HL-60 (cell line): ENCODE results near the gene SP9.

Source experiments
- POLR2AphosphoS5 ChIP-seq: IDR thresholded peaks from 2 replicates; pipeline ENCODE4 v1.6.1; 2012; ENCODE audit warnings: low read depth
- SPI1 ChIP-seq: IDR thresholded peaks from 2 replicates; pipeline ENCODE4 v1.6.1; 2012; ENCODE audit warnings: low read depth, mild to moderate bottlenecking, borderline replicate concordance
- TF ChIP-seq, protein P1 (sequence below): IDR thresholded peaks from one replicate; pipeline ENCODE4 v1.5.1; 2011; ENCODE audit warnings: low read length, control low read depth, inconsistent platforms; ENCODE audit not compliant: insufficient read depth
- TF ChIP-seq, protein P2 (sequence below): IDR thresholded peaks from 2 replicates; pipeline ENCODE4 v1.6.1; 2012; ENCODE audit warnings: low read depth; ENCODE audit not compliant: insufficient replicate concordance

DNA sequence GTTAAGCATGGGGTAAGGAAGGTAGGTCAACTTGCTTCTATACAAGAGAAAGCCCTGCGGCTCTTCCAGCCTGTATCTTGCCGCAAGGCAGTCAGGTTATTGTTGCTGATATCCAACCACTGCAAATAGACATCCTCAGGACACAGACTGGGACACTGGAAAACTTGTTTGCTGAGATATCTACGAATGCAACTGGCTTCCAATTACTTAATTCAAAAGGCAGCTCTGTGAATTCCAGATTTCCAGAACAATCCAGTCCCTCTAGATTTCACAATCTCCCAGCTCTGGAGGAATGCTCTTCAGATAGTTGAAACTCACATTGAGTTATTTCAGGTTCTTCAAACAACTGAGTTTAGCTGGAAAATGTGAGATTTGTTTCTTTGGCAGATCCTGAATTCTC is 34.6 kb upstream of the SP9 start:
- TF ChIP-seq POLR2AphosphoS5 (no peak), SPI1 (no peak)
- TF ChIP-seq, protein P1, sequence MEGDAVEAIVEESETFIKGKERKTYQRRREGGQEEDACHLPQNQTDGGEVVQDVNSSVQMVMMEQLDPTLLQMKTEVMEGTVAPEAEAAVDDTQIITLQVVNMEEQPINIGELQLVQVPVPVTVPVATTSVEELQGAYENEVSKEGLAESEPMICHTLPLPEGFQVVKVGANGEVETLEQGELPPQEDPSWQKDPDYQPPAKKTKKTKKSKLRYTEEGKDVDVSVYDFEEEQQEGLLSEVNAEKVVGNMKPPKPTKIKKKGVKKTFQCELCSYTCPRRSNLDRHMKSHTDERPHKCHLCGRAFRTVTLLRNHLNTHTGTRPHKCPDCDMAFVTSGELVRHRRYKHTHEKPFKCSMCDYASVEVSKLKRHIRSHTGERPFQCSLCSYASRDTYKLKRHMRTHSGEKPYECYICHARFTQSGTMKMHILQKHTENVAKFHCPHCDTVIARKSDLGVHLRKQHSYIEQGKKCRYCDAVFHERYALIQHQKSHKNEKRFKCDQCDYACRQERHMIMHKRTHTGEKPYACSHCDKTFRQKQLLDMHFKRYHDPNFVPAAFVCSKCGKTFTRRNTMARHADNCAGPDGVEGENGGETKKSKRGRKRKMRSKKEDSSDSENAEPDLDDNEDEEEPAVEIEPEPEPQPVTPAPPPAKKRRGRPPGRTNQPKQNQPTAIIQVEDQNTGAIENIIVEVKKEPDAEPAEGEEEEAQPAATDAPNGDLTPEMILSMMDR = no peak
- TF ChIP-seq, protein P2, sequence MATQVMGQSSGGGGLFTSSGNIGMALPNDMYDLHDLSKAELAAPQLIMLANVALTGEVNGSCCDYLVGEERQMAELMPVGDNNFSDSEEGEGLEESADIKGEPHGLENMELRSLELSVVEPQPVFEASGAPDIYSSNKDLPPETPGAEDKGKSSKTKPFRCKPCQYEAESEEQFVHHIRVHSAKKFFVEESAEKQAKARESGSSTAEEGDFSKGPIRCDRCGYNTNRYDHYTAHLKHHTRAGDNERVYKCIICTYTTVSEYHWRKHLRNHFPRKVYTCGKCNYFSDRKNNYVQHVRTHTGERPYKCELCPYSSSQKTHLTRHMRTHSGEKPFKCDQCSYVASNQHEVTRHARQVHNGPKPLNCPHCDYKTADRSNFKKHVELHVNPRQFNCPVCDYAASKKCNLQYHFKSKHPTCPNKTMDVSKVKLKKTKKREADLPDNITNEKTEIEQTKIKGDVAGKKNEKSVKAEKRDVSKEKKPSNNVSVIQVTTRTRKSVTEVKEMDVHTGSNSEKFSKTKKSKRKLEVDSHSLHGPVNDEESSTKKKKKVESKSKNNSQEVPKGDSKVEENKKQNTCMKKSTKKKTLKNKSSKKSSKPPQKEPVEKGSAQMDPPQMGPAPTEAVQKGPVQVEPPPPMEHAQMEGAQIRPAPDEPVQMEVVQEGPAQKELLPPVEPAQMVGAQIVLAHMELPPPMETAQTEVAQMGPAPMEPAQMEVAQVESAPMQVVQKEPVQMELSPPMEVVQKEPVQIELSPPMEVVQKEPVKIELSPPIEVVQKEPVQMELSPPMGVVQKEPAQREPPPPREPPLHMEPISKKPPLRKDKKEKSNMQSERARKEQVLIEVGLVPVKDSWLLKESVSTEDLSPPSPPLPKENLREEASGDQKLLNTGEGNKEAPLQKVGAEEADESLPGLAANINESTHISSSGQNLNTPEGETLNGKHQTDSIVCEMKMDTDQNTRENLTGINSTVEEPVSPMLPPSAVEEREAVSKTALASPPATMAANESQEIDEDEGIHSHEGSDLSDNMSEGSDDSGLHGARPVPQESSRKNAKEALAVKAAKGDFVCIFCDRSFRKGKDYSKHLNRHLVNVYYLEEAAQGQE = no peak
